ENCODE measurements around the gene CLDN8.

GRCh38 chr21:30232011-30232410 lies 16.1 kb upstream of the CLDN8 start:
- TF ChIP-seq POLR2A (IDR thresholded peaks at IDR 0.05) = no peak
- TF ChIP-seq, protein P1, sequence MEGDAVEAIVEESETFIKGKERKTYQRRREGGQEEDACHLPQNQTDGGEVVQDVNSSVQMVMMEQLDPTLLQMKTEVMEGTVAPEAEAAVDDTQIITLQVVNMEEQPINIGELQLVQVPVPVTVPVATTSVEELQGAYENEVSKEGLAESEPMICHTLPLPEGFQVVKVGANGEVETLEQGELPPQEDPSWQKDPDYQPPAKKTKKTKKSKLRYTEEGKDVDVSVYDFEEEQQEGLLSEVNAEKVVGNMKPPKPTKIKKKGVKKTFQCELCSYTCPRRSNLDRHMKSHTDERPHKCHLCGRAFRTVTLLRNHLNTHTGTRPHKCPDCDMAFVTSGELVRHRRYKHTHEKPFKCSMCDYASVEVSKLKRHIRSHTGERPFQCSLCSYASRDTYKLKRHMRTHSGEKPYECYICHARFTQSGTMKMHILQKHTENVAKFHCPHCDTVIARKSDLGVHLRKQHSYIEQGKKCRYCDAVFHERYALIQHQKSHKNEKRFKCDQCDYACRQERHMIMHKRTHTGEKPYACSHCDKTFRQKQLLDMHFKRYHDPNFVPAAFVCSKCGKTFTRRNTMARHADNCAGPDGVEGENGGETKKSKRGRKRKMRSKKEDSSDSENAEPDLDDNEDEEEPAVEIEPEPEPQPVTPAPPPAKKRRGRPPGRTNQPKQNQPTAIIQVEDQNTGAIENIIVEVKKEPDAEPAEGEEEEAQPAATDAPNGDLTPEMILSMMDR (IDR thresholded peaks at IDR 0.05) = no peak
